ENCODE measurements around the gene TLR4.

The TLR4 gene

GRCh38 chr9:117704024-117704575 lies at the start of gene TLR4:
TLR4 (plus strand) TSS chr9:117704403; CDS start chr9:117704473, 70 bp downstream.
- peak; percentile 3 to 48 for DNase-seq

- no peak for DNase-seq
Observed at GRCh38 chr9:117656002-117656401, 48.2 kb upstream of the TLR4 start.

GRCh38 chr9:117662651-117663050 lies 41.6 kb upstream of the TLR4 start:
- DNase-seq = no peak

- DNase-seq = no peak
Observed at GRCh38 chr9:117664419-117664818, 39.8 kb upstream of the TLR4 start.

- DNase-seq = no peak
Observed at GRCh38 chr9:117665601-117666385, 38.4 kb upstream of the TLR4 start.

- DNase-seq = no peak
Observed at GRCh38 chr9:117671468-117671867, 32.7 kb upstream of the TLR4 start.

- DNase-seq = peak; percentile 5 to 22
Observed at GRCh38 chr9:117672369-117672768, 31.8 kb upstream of the TLR4 start.

- no peak for DNase-seq
Observed at GRCh38 chr9:117677572-117677971, 26.6 kb upstream of the TLR4 start.

GRCh38 chr9:117678871-117679270 lies 25.3 kb upstream of the TLR4 start:
- no peak for DNase-seq

GRCh38 chr9:117679416-117679815 lies 24.8 kb upstream of the TLR4 start:
- no peak for DNase-seq

- no peak for DNase-seq
Observed at GRCh38 chr9:117681888-117682287, 22.3 kb upstream of the TLR4 start.

- DNase-seq = no peak
Observed at GRCh38 chr9:117682955-117683710, 21.1 kb upstream of the TLR4 start.

- no peak for DNase-seq
Observed at GRCh38 chr9:117687532-117687931, 16.7 kb upstream of the TLR4 start.

GRCh38 chr9:117691367-117691766 lies 12.8 kb upstream of the TLR4 start:
- DNase-seq = no peak

GRCh38 chr9:117696154-117696553 lies 8.0 kb upstream of the TLR4 start:
- DNase-seq = no peak

- DNase-seq = no peak
Observed at GRCh38 chr9:117697046-117697445, 7.2 kb upstream of the TLR4 start.

- no peak for DNase-seq
Observed at GRCh38 chr9:117703537-117703936, 666 bp upstream of the TLR4 start.

GRCh38 chr9:117704597-117704996 lies 394 bp downstream of the TLR4 start:
- no peak for DNase-seq

- no peak for DNase-seq
Observed at GRCh38 chr9:117705386-117705785, 1.2 kb downstream of the TLR4 start.

- DNase-seq = no peak
Observed at GRCh38 chr9:117706421-117707116, 2.4 kb downstream of the TLR4 start.

GRCh38 chr9:117707561-117707960 lies 3.4 kb downstream of the TLR4 start:
- no peak for DNase-seq

- DNase-seq = no peak
Observed at GRCh38 chr9:117709936-117710335, 5.7 kb downstream of the TLR4 start.

GRCh38 chr9:117714282-117714681 lies 10.1 kb downstream of the TLR4 start:
- no peak for DNase-seq

Measured in SW 1271 (cell line).